ENCODE measurements around the gene TMEM98. TPM values are rescaled to one million over a fixed set of nuclear protein-coding genes. Genes with fewer than 3 reads are reported as not detected.
"Not testable (repeated sequence)": the region's sequence is repeated elsewhere in the genome, so short reads cannot be mapped to it uniquely, and the experiment has no call there.

Gene TMEM98
- total and polyA plus RNA-seq, 9 donors, result 32.0 to 70.1 (median 49.0) TPM

- Histone ChIP-seq H3K27ac (ENCODE audit: low read length) (no peak overlapping the region), H3K36me3 (ENCODE audit: control insufficient read depth, insufficient read depth, low read length) (no peaks in the 10 kb centered on the region), H3K27me3 (ENCODE audit: control insufficient read depth, insufficient read depth, low read length) (no peaks in the 10 kb centered on the region), H3K4me1 (ENCODE audit: control insufficient read depth, insufficient read depth, low read length) (no peaks in the 10 kb centered on the region), H3K9me3 (replicated peaks; ENCODE audit: control insufficient read depth, low read depth, low read length) (no peaks in the 10 kb centered on the region), H3K4me3 (ENCODE audit: low read length) (no peak overlapping the region)
- DNase-seq, result no peak
- whole genome bisulfite sequencing (ENCODE audit: insufficient coverage), result 35% methylated on average over 2 of the region's 3 CpGs
Measured at GRCh38 chr17:32970281-32970680, 42.3 kb downstream of the TMEM98 start.

- DNase-seq, result no peak
- no peak overlapping the region for H3K27ac ChIP-seq (ENCODE audit: low read length)
- no peaks in the 10 kb centered on the region for H3K4me1 ChIP-seq (ENCODE audit: control insufficient read depth, insufficient read depth, low read length)
- H3K9me3 ChIP-seq (replicated peaks; ENCODE audit: control insufficient read depth, low read depth, low read length), result no peaks in the 10 kb centered on the region
- H3K4me3 ChIP-seq (ENCODE audit: low read length), result no peak overlapping the region
- no peaks in the 10 kb centered on the region for H3K27me3 ChIP-seq (ENCODE audit: control insufficient read depth, insufficient read depth, low read length)
- H3K36me3 ChIP-seq (ENCODE audit: control insufficient read depth, insufficient read depth, low read length), result no peaks in the 10 kb centered on the region
- WGBS (ENCODE audit: insufficient coverage), result 75% methylated on average over 1 of the region's 1 CpG
Measured at GRCh38 chr17:32971171-32971570, 43.2 kb downstream of the TMEM98 start.

GRCh38 chr17:32976131-32976530, 48.2 kb downstream of the TMEM98 start:
- Histone ChIP-seq H3K9me3 (replicated peaks; ENCODE audit: control insufficient read depth, low read depth, low read length) (no peaks in the 10 kb centered on the region), H3K27me3 (ENCODE audit: control insufficient read depth, insufficient read depth, low read length) (no peaks in the 10 kb centered on the region), H3K4me3 (ENCODE audit: low read length) (no peak overlapping the region), H3K36me3 (ENCODE audit: control insufficient read depth, insufficient read depth, low read length) (no peaks in the 10 kb centered on the region), H3K27ac (ENCODE audit: low read length) (no peak overlapping the region), H3K4me1 (ENCODE audit: control insufficient read depth, insufficient read depth, low read length) (no peaks in the 10 kb centered on the region)
- no CpG with 5 or more reads among the region's 4 CpGs for WGBS (ENCODE audit: insufficient coverage)
- DNase-seq, result no peak

GRCh38 chr17:32976605-32977004, 48.7 kb downstream of the TMEM98 start:
- 50% methylated on average over 1 of the region's 1 CpG for WGBS (ENCODE audit: insufficient coverage)
- Histone ChIP-seq H3K9me3 (replicated peaks; ENCODE audit: control insufficient read depth, low read depth, low read length) (peaks cover 2% of the 10 kb centered on the region), H3K36me3 (ENCODE audit: control insufficient read depth, insufficient read depth, low read length) (no peaks in the 10 kb centered on the region), H3K4me1 (ENCODE audit: control insufficient read depth, insufficient read depth, low read length) (no peaks in the 10 kb centered on the region), H3K27ac (ENCODE audit: low read length) (no peak overlapping the region), H3K4me3 (ENCODE audit: low read length) (no peak overlapping the region), H3K27me3 (ENCODE audit: control insufficient read depth, insufficient read depth, low read length) (no peaks in the 10 kb centered on the region)
- no peak for DNase-seq

GRCh38 chr17:32980230-32980629, 52.3 kb downstream of the TMEM98 start:
- no CpG with 5 or more reads among the region's 2 CpGs for WGBS (ENCODE audit: insufficient coverage)
- H3K4me3 ChIP-seq (ENCODE audit: low read length), result no peak overlapping the region
- no peak for DNase-seq

DNA sequence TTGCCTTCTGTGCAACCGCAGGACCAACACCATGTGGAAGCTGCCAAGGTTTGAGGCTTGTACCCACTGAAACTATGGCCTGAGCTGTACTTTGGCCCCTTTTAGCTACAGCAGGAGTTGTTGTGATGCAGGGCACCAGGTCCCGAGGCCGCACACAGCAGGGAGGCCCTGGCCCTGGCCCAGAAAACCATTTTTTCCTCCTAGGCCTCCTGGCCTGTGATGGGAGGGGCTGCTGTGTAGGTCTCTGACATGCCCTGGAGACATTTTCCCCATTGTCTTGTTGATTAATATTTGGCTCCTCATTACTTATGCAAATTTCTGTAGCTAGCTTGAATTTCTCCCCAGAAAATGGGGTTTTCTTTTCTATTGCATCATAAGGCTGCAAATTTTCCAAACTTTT, 53.7 kb downstream of the TMEM98 start:
- H3K27ac ChIP-seq (ENCODE audit: low read length); H3K27me3 ChIP-seq (ENCODE audit: control insufficient read depth, insufficient read depth, low read length); H3K36me3 ChIP-seq (ENCODE audit: control insufficient read depth, insufficient read depth, low read length); H3K4me3 ChIP-seq (ENCODE audit: low read length); H3K4me1 ChIP-seq (ENCODE audit: control insufficient read depth, insufficient read depth, low read length); H3K9me3 ChIP-seq (replicated peaks; ENCODE audit: control insufficient read depth, low read depth, low read length); DNase-seq: not testable (repeated sequence)
- 83% methylated on average over 3 of the region's 3 CpGs for WGBS (ENCODE audit: insufficient coverage)

More at GRCh38 chr17:32980230-32980629, 52.3 kb downstream of the TMEM98 start:
- Histone ChIP-seq H3K9me3 (replicated peaks; ENCODE audit: control insufficient read depth, low read depth, low read length) (peaks cover 2% of the 10 kb centered on the region), H3K36me3 (ENCODE audit: control insufficient read depth, insufficient read depth, low read length) (no peaks in the 10 kb centered on the region), H3K27ac (ENCODE audit: low read length) (no peak overlapping the region), H3K4me1 (ENCODE audit: control insufficient read depth, insufficient read depth, low read length) (no peaks in the 10 kb centered on the region), H3K27me3 (ENCODE audit: control insufficient read depth, insufficient read depth, low read length) (no peaks in the 10 kb centered on the region)

DNA sequence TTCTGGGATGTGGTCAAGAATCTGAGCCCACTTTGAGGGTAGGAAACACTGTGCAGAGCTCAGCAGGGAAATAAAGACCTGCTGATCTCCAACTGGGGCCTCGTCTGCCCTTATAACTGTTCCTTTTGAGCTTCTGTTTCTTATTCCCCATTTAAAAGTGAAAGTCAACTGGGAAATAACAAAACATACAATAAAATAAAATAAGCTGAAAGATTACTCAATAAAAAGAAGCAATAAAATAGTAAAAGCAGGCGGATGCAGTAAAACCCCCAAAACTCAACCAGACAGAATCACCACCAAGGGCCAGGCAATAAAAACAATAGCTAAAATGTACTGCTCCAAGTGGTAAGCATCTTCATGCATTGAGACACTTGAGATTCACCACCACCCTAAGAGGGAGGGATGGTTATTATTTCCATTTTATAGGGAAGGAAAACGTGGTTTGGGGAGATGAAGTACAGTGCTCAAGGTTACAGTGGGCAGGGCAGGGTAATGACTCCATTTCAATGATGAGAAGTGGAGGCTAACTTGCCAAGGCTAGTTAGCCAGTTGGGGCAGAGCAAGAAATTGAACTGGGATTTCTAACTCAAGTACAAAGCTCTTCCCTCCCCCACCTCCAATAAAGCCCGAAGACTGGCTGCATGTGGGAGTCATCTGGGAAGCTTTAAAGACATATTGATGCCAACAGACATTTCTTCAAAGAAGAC, 57.2 kb downstream of the TMEM98 start:
- Histone ChIP-seq H3K4me3 (ENCODE audit: low read length) (no peak overlapping the region), H3K9me3 (replicated peaks; ENCODE audit: control insufficient read depth, low read depth, low read length) (peaks cover 2% of the 10 kb centered on the region), H3K36me3 (ENCODE audit: control insufficient read depth, insufficient read depth, low read length) (no peaks in the 10 kb centered on the region), H3K4me1 (ENCODE audit: control insufficient read depth, insufficient read depth, low read length) (no peaks in the 10 kb centered on the region), H3K27me3 (ENCODE audit: control insufficient read depth, insufficient read depth, low read length) (no peaks in the 10 kb centered on the region), H3K27ac (ENCODE audit: low read length) (no peak overlapping the region)
- WGBS (ENCODE audit: insufficient coverage), result no CpG with 5 or more reads among the region's 4 CpGs
- no peak for DNase-seq

- not testable (repeated sequence) for DNase-seq; H3K4me1 ChIP-seq (ENCODE audit: control insufficient read depth, insufficient read depth, low read length); H3K27ac ChIP-seq (ENCODE audit: low read length); H3K9me3 ChIP-seq (replicated peaks; ENCODE audit: control insufficient read depth, low read depth, low read length); H3K27me3 ChIP-seq (ENCODE audit: control insufficient read depth, insufficient read depth, low read length); H3K4me3 ChIP-seq (ENCODE audit: low read length); H3K36me3 ChIP-seq (ENCODE audit: control insufficient read depth, insufficient read depth, low read length)
- 43% methylated on average over 1 of the region's 1 CpG for WGBS (ENCODE audit: insufficient coverage)
Measured at GRCh38 chr17:32987453-32987805, 59.5 kb downstream of the TMEM98 start.

- not testable (repeated sequence) for H3K4me3 ChIP-seq (ENCODE audit: low read length); H3K27me3 ChIP-seq (ENCODE audit: control insufficient read depth, insufficient read depth, low read length); H3K27ac ChIP-seq (ENCODE audit: low read length); H3K4me1 ChIP-seq (ENCODE audit: control insufficient read depth, insufficient read depth, low read length); DNase-seq; H3K9me3 ChIP-seq (replicated peaks; ENCODE audit: control insufficient read depth, low read depth, low read length); H3K36me3 ChIP-seq (ENCODE audit: control insufficient read depth, insufficient read depth, low read length)
- WGBS (ENCODE audit: insufficient coverage), result 71% methylated on average over 2 of the region's 2 CpGs
Measured at GRCh38 chr17:32987868-32988267, 59.9 kb downstream of the TMEM98 start.

GRCh38 chr17:32988481-32989101, 60.6 kb downstream of the TMEM98 start:
- Histone ChIP-seq H3K27me3 (ENCODE audit: control insufficient read depth, insufficient read depth, low read length) (no peaks in the 10 kb centered on the region), H3K27ac (ENCODE audit: low read length) (no peak overlapping the region), H3K36me3 (ENCODE audit: control insufficient read depth, insufficient read depth, low read length) (no peaks in the 10 kb centered on the region), H3K4me1 (ENCODE audit: control insufficient read depth, insufficient read depth, low read length) (peaks cover 3% of the 10 kb centered on the region), H3K9me3 (replicated peaks; ENCODE audit: control insufficient read depth, low read depth, low read length) (no peaks in the 10 kb centered on the region), H3K4me3 (ENCODE audit: low read length) (no peak overlapping the region)
- no peak for DNase-seq
- WGBS (ENCODE audit: insufficient coverage), result no CpG with 5 or more reads among the region's 3 CpGs

Data from muscle of leg (tissue), 11 donors.